Measurements from ENCODE around the gene PRKCE.

The PRKCE gene

GRCh38 chr2:45788401-45788800 lies 136.9 kb downstream of the PRKCE start:
- TF ChIP-seq SUZ12 (IDR thresholded peaks at IDR 0.05; ENCODE audit: extremely low read depth, insufficient read depth, insufficient read length) (no peak), YY1 (IDR thresholded peaks at IDR 0.05; ENCODE audit: insufficient read depth, insufficient read length) (no peak), ZNF274 (IDR thresholded peaks at IDR 0.05; ENCODE audit: low read depth, low read length) (no peak)
- no peak overlapping the region for H3K4me3 ChIP-seq (ENCODE audit: insufficient read length, low read depth)
- DNase-seq (ENCODE audit: low read depth, low spot score): no peak
- no peaks in the 10 kb centered on the region for H3K4me1 ChIP-seq (ENCODE audit: insufficient read depth, insufficient read length)
- no peaks in the 10 kb centered on the region for H3K9me3 ChIP-seq (ENCODE audit: insufficient read depth, low read length)
- H3K9ac ChIP-seq (ENCODE audit: insufficient read length, low read depth): no peak overlapping the region
- no peaks in the 10 kb centered on the region for H3K27me3 ChIP-seq (ENCODE audit: insufficient read depth, insufficient read length)
- no peaks in the 10 kb centered on the region for H3K36me3 ChIP-seq (ENCODE audit: insufficient read depth, insufficient read length, low read length)

GRCh38 chr2:45789317-45789716 lies 137.8 kb downstream of the PRKCE start:
- Histone ChIP-seq H3K27me3 (ENCODE audit: insufficient read depth, insufficient read length) (no peaks in the 10 kb centered on the region), H3K36me3 (ENCODE audit: insufficient read depth, insufficient read length, low read length) (no peaks in the 10 kb centered on the region), H3K4me3 (ENCODE audit: insufficient read length, low read depth) (no peak overlapping the region), H3K9me3 (ENCODE audit: insufficient read depth, low read length) (no peaks in the 10 kb centered on the region), H3K4me1 (ENCODE audit: insufficient read depth, insufficient read length) (no peaks in the 10 kb centered on the region), H3K9ac (ENCODE audit: insufficient read length, low read depth) (no peak overlapping the region)
- TF ChIP-seq YY1 (IDR thresholded peaks at IDR 0.05; ENCODE audit: insufficient read depth, insufficient read length) (no peak), ZNF274 (IDR thresholded peaks at IDR 0.05; ENCODE audit: low read depth, low read length) (no peak), SUZ12 (IDR thresholded peaks at IDR 0.05; ENCODE audit: extremely low read depth, insufficient read depth, insufficient read length) (no peak)
- no peak for DNase-seq (ENCODE audit: low read depth, low spot score)

- Histone ChIP-seq H3K9me3 (ENCODE audit: insufficient read depth, low read length) (no peaks in the 10 kb centered on the region), H3K27me3 (ENCODE audit: insufficient read depth, insufficient read length) (no peaks in the 10 kb centered on the region), H3K9ac (ENCODE audit: insufficient read length, low read depth) (no peak overlapping the region), H3K4me3 (ENCODE audit: insufficient read length, low read depth) (no peak overlapping the region), H3K36me3 (ENCODE audit: insufficient read depth, insufficient read length, low read length) (no peaks in the 10 kb centered on the region), H3K4me1 (ENCODE audit: insufficient read depth, insufficient read length) (no peaks in the 10 kb centered on the region)
- no peak for TF ChIP-seq SUZ12 (IDR thresholded peaks at IDR 0.05; ENCODE audit: extremely low read depth, insufficient read depth, insufficient read length)
- TF ChIP-seq ZNF274 (IDR thresholded peaks at IDR 0.05; ENCODE audit: low read depth, low read length): no peak
- no peak for TF ChIP-seq YY1 (IDR thresholded peaks at IDR 0.05; ENCODE audit: insufficient read depth, insufficient read length)
- no peak for DNase-seq (ENCODE audit: low read depth, low spot score)
Measured at GRCh38 chr2:45789961-45790723, 138.7 kb downstream of the PRKCE start.

- no peak for TF ChIP-seq YY1 (IDR thresholded peaks at IDR 0.05; ENCODE audit: insufficient read depth, insufficient read length)
- no peak for TF ChIP-seq SUZ12 (IDR thresholded peaks at IDR 0.05; ENCODE audit: extremely low read depth, insufficient read depth, insufficient read length)
- TF ChIP-seq ZNF274 (IDR thresholded peaks at IDR 0.05; ENCODE audit: low read depth, low read length): no peak
- H3K4me3 ChIP-seq (ENCODE audit: insufficient read length, low read depth): no peak overlapping the region
- no peak for DNase-seq (ENCODE audit: low read depth, low spot score)
- H3K36me3 ChIP-seq (ENCODE audit: insufficient read depth, insufficient read length, low read length): no peaks in the 10 kb centered on the region
- no peak overlapping the region for H3K9ac ChIP-seq (ENCODE audit: insufficient read length, low read depth)
- H3K9me3 ChIP-seq (ENCODE audit: insufficient read depth, low read length): no peaks in the 10 kb centered on the region
- H3K4me1 ChIP-seq (ENCODE audit: insufficient read depth, insufficient read length): no peaks in the 10 kb centered on the region
- no peaks in the 10 kb centered on the region for H3K27me3 ChIP-seq (ENCODE audit: insufficient read depth, insufficient read length)
Measured at GRCh38 chr2:45793305-45793962, 142.0 kb downstream of the PRKCE start.

- no peaks in the 10 kb centered on the region for H3K27me3 ChIP-seq (ENCODE audit: insufficient read depth, insufficient read length)
- no peaks in the 10 kb centered on the region for H3K36me3 ChIP-seq (ENCODE audit: insufficient read depth, insufficient read length, low read length)
- no peak overlapping the region for H3K9ac ChIP-seq (ENCODE audit: insufficient read length, low read depth)
- H3K4me1 ChIP-seq (ENCODE audit: insufficient read depth, insufficient read length): no peaks in the 10 kb centered on the region
- H3K9me3 ChIP-seq (ENCODE audit: insufficient read depth, low read length): no peaks in the 10 kb centered on the region
- DNase-seq (ENCODE audit: low read depth, low spot score): no peak
- H3K4me3 ChIP-seq (ENCODE audit: insufficient read length, low read depth): no peak overlapping the region
- no peak for TF ChIP-seq YY1 (IDR thresholded peaks at IDR 0.05; ENCODE audit: insufficient read depth, insufficient read length)
- no peak for TF ChIP-seq SUZ12 (IDR thresholded peaks at IDR 0.05; ENCODE audit: extremely low read depth, insufficient read depth, insufficient read length)
- TF ChIP-seq ZNF274 (IDR thresholded peaks at IDR 0.05; ENCODE audit: low read depth, low read length): no peak
Measured at GRCh38 chr2:45794134-45794617, 142.7 kb downstream of the PRKCE start.

GRCh38 chr2:45796500-45796899 lies 145.0 kb downstream of the PRKCE start:
- Histone ChIP-seq H3K9me3 (ENCODE audit: insufficient read depth, low read length) (no peaks in the 10 kb centered on the region), H3K36me3 (ENCODE audit: insufficient read depth, insufficient read length, low read length) (no peaks in the 10 kb centered on the region), H3K4me1 (ENCODE audit: insufficient read depth, insufficient read length) (no peaks in the 10 kb centered on the region), H3K27me3 (ENCODE audit: insufficient read depth, insufficient read length) (no peaks in the 10 kb centered on the region), H3K9ac (ENCODE audit: insufficient read length, low read depth) (no peak overlapping the region), H3K4me3 (ENCODE audit: insufficient read length, low read depth) (no peak overlapping the region)
- no peak for DNase-seq (ENCODE audit: low read depth, low spot score)
- TF ChIP-seq YY1 (IDR thresholded peaks at IDR 0.05; ENCODE audit: insufficient read depth, insufficient read length): no peak
- no peak for TF ChIP-seq SUZ12 (IDR thresholded peaks at IDR 0.05; ENCODE audit: extremely low read depth, insufficient read depth, insufficient read length)
- no peak for TF ChIP-seq ZNF274 (IDR thresholded peaks at IDR 0.05; ENCODE audit: low read depth, low read length)

All from NT2/D1 (cell line).